ENCODE results near the gene VN1R4. TPM values are rescaled to one million over a fixed set of nuclear protein-coding genes. Genes with fewer than 3 reads are reported as not detected.
"Not testable (repeated sequence)": the region's sequence is repeated elsewhere in the genome, so short reads cannot be mapped to it uniquely, and the experiment has no call there.

VN1R4 gene
- total RNA-seq, 1 experiment from 2014 or later = not detected

- TF ChIP-seq CTCF (conservative IDR thresholded peaks at IDR 0.05; ENCODE audit: low read depth, low read length) (peak; percentile 28; the same call in 1 of the 2 replicates), EZH2 (IDR thresholded peaks at IDR 0.05; ENCODE audit: low read length, unreplicated experiment) (no peak)
- no peak overlapping the region for H3K9ac ChIP-seq (ENCODE audit: low read length)
- intact Hi-C loops (cut with micrococcal nuclease) = no loop called here
- BruUV-seq (replicated peaks) = no TSS peak
- no peaks in the 10 kb centered on the region; the same call in 1 of the 2 replicates for H3K36me3 ChIP-seq (ENCODE audit: low read depth, low read length)
- no peaks in the 10 kb centered on the region for H3K4me1 ChIP-seq (ENCODE audit: insufficient read depth, low read length)
- ATAC-seq (no peak), DNase-seq (no peak)
- CTCF ChIA-PET = no interaction called here
- no peaks in the 10 kb centered on the region for H3K27me3 ChIP-seq (ENCODE audit: low read length)
- no peaks in the 10 kb centered on the region for H3K79me2 ChIP-seq (ENCODE audit: low read length)
- H3K9me2 ChIP-seq (replicated peaks; ENCODE audit: low read length) = no peaks in the 10 kb centered on the region
- H2AFZ ChIP-seq (ENCODE audit: low read length) = no peak overlapping the region
- no peak overlapping the region for H3K27ac ChIP-seq (ENCODE audit: low read length)
- POLR2A ChIA-PET (ENCODE audit: unreplicated experiment) = no interaction called here
- no peak overlapping the region for H3K4me2 ChIP-seq (ENCODE audit: low read length)
- no peak overlapping the region for H3K4me3 ChIP-seq (ENCODE audit: low read length)
- no peaks in the 10 kb centered on the region for H3F3A ChIP-seq (ENCODE audit: low read length, unreplicated experiment)
- H4K20me1 ChIP-seq (ENCODE audit: low read length) = no peaks in the 10 kb centered on the region
- H3K9me3 ChIP-seq (ENCODE audit: low read length) = peaks cover 32% of the 10 kb centered on the region
Observed at GRCh38 chr19:53308339-53308811, 40.9 kb upstream of the VN1R4 start.

DNA sequence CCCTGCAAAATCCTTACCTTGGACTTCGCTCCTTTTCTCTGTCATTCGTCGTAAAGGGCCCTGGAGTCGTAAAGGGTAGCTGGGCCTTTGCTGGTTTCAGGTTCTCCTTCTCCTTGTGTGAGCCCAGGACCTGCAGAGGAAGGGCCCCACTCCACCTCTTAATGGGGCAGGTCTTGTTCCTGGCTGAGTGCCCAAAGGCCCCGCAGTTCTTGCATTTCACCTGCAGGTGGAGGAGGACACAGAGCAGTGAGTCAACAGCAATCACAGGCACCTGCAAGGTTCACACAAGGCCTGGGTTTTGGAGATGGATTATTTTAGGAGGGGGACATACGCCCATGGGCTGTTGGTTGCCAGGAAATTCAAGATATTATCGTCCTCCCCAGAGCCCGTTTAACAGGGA lies 33.8 kb upstream of the VN1R4 start:
- H4K20me1 ChIP-seq (ENCODE audit: low read length); H3F3A ChIP-seq (ENCODE audit: low read length, unreplicated experiment); BruUV-seq (replicated peaks); H3K4me2 ChIP-seq (ENCODE audit: low read length); H3K27me3 ChIP-seq (ENCODE audit: low read length); H3K79me2 ChIP-seq (ENCODE audit: low read length); CTCF ChIA-PET; H3K4me1 ChIP-seq (ENCODE audit: insufficient read depth, low read length); DNase-seq; ATAC-seq; H3K9me2 ChIP-seq (replicated peaks; ENCODE audit: low read length); H3K9ac ChIP-seq (ENCODE audit: low read length); POLR2A ChIA-PET (ENCODE audit: unreplicated experiment); H2AFZ ChIP-seq (ENCODE audit: low read length); intact Hi-C loops (cut with micrococcal nuclease); H3K27ac ChIP-seq (ENCODE audit: low read length); H3K36me3 ChIP-seq (ENCODE audit: low read depth, low read length); H3K4me3 ChIP-seq (ENCODE audit: low read length): not testable (repeated sequence)
- peaks cover 20% of the 10 kb centered on the region; the same call in 1 of the 2 replicates for H3K9me3 ChIP-seq (ENCODE audit: low read length)

- H3K9me3 ChIP-seq (ENCODE audit: low read length) = peaks cover 48% of the 10 kb centered on the region
- ATAC-seq (no peak), DNase-seq (no peak)
- no peak overlapping the region for H3K4me3 ChIP-seq (ENCODE audit: low read length)
- H3K9me2 ChIP-seq (replicated peaks; ENCODE audit: low read length) = no peaks in the 10 kb centered on the region
- H3K27me3 ChIP-seq (ENCODE audit: low read length) = no peaks in the 10 kb centered on the region
- no peak overlapping the region for H3K9ac ChIP-seq (ENCODE audit: low read length)
- peaks cover 2% of the 10 kb centered on the region; the same call in 1 of the 2 replicates for H3K36me3 ChIP-seq (ENCODE audit: low read depth, low read length)
- TF ChIP-seq CTCF (conservative IDR thresholded peaks at IDR 0.05; ENCODE audit: low read depth, low read length) (no peak), EZH2phosphoT487 (IDR thresholded peaks at IDR 0.05; ENCODE audit: borderline replicate concordance, low read length) (no peak), EZH2 (IDR thresholded peaks at IDR 0.05; ENCODE audit: low read length, unreplicated experiment) (no peak)
- H3K4me2 ChIP-seq (ENCODE audit: low read length) = no peak overlapping the region
- POLR2A ChIA-PET (ENCODE audit: unreplicated experiment) = no interaction called here
- no peak overlapping the region for H2AFZ ChIP-seq (ENCODE audit: low read length)
- CTCF ChIA-PET = no interaction called here
- BruUV-seq (replicated peaks) = no TSS peak
- no peaks in the 10 kb centered on the region for H4K20me1 ChIP-seq (ENCODE audit: low read length)
- intact Hi-C loops (cut with micrococcal nuclease) = no loop called here
- H3K79me2 ChIP-seq (ENCODE audit: low read length) = no peaks in the 10 kb centered on the region
- no peaks in the 10 kb centered on the region for H3K4me1 ChIP-seq (ENCODE audit: insufficient read depth, low read length)
- no peaks in the 10 kb centered on the region for H3F3A ChIP-seq (ENCODE audit: low read length, unreplicated experiment)
- no peak overlapping the region for H3K27ac ChIP-seq (ENCODE audit: low read length)
Observed at GRCh38 chr19:53294786-53295441, 27.4 kb upstream of the VN1R4 start.
